Sigmoid colon (tissue), 7 donors: Measurements from ENCODE around the gene LRRC30. TPM values are rescaled to one million over a fixed set of nuclear protein-coding genes. Genes with fewer than 3 reads are reported as not detected.

Experiments
- DNase-seq: peaks from one replicate; pipeline ENCODE4 v3.0.0-alpha.2; 2019
- H3K27ac ChIP-seq, 4 donors: fragments of 200-600 bp; sonication (generic); one replicate each; pipeline ENCODE4 v1.5.1; 2016 to 2019; ENCODE audit warnings: mild to moderate bottlenecking in 1 of 4
- H3K27me3 ChIP-seq, 3 donors: fragments of 200-600 bp; sonication (generic); one replicate each; pipeline ENCODE4 v1.5.1; 2019; ENCODE audit warnings: mild to moderate bottlenecking in 1 of 3
- H3K36me3 ChIP-seq, 4 donors: fragments of 200-600 bp; sonication (generic); one replicate each; pipeline ENCODE4 v1.5.1; 2016 to 2019
- H3K4me1 ChIP-seq, 4 donors: fragments of 200-600 bp; sonication (generic); one replicate each; pipeline ENCODE4 v1.5.1; 2017 to 2019
- H3K4me3 ChIP-seq, 4 donors: fragments of 200-600 bp; sonication (generic); one replicate each; pipeline ENCODE4 v1.5.1; 2017 to 2019; ENCODE audit warnings: mild to moderate bottlenecking in 2 of 4, moderate library complexity in 1 of 4
- H3K9me3 ChIP-seq, 4 donors: fragments of 200-600 bp in 3 of 4; sonication (generic) in 3 of 4; one replicate each; pipeline versions ENCODE4 v1.5.1 to v1.6.1; 2013 to 2019
- EP300 ChIP-seq, 4 donors: sonication (generic); formaldehyde crosslinking; IDR thresholded peaks; one replicate each; pipeline ENCODE4 v1.6.1; 2017; ENCODE audit warnings: antibody characterized with exemption in 4 of 4
- POLR2A ChIP-seq, 2 donors: fragments of 450-650 bp; IDR thresholded peaks; one replicate each; pipeline ENCODE4 v1.6.1; 2016; ENCODE audit warnings: antibody characterized with exemption in 2 of 2, mild to moderate bottlenecking in 2 of 2, moderate library complexity in 2 of 2
- POLR2AphosphoS5 ChIP-seq, 4 donors: sonication (generic); formaldehyde crosslinking; IDR thresholded peaks; one replicate each; pipeline ENCODE4 v1.6.1; 2017; ENCODE audit warnings: antibody characterized with exemption in 4 of 4
- WGBS, 2 donors: extraction: QIAGEN DNeasy Blood & Tissue Kit; methylation state at CpG; one replicate each; pipeline ENCODE4 v1.1.7; 2013; 5-methylcytosine and 5-hydroxymethylcytosine counted together
- intact Hi-C: fragments of 100-400 bp; cut with DNase I; formaldehyde crosslinking; loops from one replicate; pipeline ENCODE4 v1.15.1; 2023
- polyA plus RNA-seq, 3 donors: library from polyadenylated mRNA; stranded (reverse); fragments of 200-250 nt; gene quantifications; one replicate each; pipeline ENCODE4 v1.2.3, GENCODE V29; 2013
- total RNA-seq, 4 donors: library from RNA; depleted of rRNA; stranded (reverse); fragments of >200 nt; gene quantifications; one replicate each; pipeline ENCODE4 v1.1.0, GENCODE V29; 2016
- TF ChIP-seq, protein P1 (sequence below), 4 experiments: fragments of 450-650 bp in 3 of 4; fragments of 200-600 bp in 1 of 4; IDR thresholded peaks; one replicate each; pipeline ENCODE4 v1.5.1; 2016 to 2019; ENCODE audit warnings: antibody characterized with exemption in 4 of 4, mild to moderate bottlenecking in 3 of 4, moderate library complexity in 2 of 4
- donor health status: healthy with polysubstance abuse.
- donor health status: Bipolar disorder and iron deficiency.
- donor health status: healthy.

LRRC30 gene
- total and polyA plus RNA-seq, 7 donors: not detected

- Histone ChIP-seq H3K36me3 (no peaks in the 10 kb centered on the region), H3K4me1 (no peaks in the 10 kb centered on the region), H3K9me3 (no peaks in the 10 kb centered on the region), H3K27ac (no peak overlapping the region), H3K27me3 (no peaks in the 10 kb centered on the region), H3K4me3 (no peak overlapping the region)
- DNase-seq: no peak
- WGBS, 2 donors: 90 to 93% methylated on average over 4 of the region's 4 CpGs
- TF ChIP-seq, protein P1, sequence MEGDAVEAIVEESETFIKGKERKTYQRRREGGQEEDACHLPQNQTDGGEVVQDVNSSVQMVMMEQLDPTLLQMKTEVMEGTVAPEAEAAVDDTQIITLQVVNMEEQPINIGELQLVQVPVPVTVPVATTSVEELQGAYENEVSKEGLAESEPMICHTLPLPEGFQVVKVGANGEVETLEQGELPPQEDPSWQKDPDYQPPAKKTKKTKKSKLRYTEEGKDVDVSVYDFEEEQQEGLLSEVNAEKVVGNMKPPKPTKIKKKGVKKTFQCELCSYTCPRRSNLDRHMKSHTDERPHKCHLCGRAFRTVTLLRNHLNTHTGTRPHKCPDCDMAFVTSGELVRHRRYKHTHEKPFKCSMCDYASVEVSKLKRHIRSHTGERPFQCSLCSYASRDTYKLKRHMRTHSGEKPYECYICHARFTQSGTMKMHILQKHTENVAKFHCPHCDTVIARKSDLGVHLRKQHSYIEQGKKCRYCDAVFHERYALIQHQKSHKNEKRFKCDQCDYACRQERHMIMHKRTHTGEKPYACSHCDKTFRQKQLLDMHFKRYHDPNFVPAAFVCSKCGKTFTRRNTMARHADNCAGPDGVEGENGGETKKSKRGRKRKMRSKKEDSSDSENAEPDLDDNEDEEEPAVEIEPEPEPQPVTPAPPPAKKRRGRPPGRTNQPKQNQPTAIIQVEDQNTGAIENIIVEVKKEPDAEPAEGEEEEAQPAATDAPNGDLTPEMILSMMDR (IDR thresholded peaks at IDR 0.05): no peak
- TF ChIP-seq POLR2AphosphoS5 (IDR thresholded peaks at IDR 0.05) (no peak), POLR2A (IDR thresholded peaks at IDR 0.05) (no peak), EP300 (IDR thresholded peaks at IDR 0.05) (no peak)
- intact Hi-C loops: no loop called here
These were observed 12.0 kb downstream of the LRRC30 start for GRCh38 chr18:7242926-7243325.

DNA sequence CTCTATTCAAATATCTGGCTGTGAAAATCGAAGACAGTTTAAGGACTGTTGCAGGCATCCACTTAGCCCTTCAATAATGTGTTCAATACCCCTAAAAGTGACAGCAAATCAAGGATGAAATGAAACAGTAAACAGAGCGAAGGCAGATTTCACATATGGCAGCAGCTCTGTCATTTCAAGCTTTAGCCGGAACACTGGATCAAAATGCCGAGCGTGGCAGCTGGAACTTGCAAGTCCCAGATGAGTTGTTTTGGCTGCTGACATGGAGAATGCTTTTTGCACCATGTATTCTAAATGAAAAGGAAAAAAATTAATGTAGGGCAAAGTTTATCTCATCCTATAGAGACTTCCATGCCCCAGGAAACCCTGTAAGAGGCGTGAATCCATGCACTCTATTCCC is 18.0 kb downstream of the LRRC30 start:
- Histone ChIP-seq H3K36me3 (no peaks in the 10 kb centered on the region), H3K27me3 (no peaks in the 10 kb centered on the region), H3K4me1 (no peaks in the 10 kb centered on the region), H3K9me3 (no peaks in the 10 kb centered on the region), H3K27ac (no peak overlapping the region), H3K4me3 (no peak overlapping the region)
- intact Hi-C loops: no loop called here
- TF ChIP-seq, protein P1 (IDR thresholded peaks at IDR 0.05): no peak
- no peak for TF ChIP-seq POLR2A (IDR thresholded peaks at IDR 0.05)
- TF ChIP-seq EP300 (IDR thresholded peaks at IDR 0.05): no peak
- TF ChIP-seq POLR2AphosphoS5 (IDR thresholded peaks at IDR 0.05): no peak
- WGBS, 2 donors: 79 to 80% methylated on average over 6 of the region's 6 CpGs
- no peak for DNase-seq

DNA sequence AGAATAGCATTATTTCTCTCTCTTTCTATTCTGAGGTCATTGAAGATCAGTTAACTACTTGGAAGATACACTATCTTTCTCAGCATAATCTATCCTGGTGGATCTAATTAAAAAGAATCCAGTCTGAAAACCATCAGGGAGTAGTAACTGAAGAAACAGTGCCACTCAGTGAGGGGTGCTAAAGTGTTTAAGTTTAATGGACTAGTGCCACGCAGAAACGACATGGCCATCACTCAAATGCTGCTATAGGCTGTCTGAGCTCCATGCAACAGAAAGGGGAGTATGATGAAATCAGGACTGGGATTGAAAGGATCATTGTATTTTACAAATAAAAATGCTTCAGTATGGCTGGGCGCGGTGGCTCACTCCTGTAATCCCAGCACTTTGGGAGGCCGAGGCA is 23.3 kb downstream of the LRRC30 start:
- Histone ChIP-seq H3K9me3 (no peaks in the 10 kb centered on the region), H3K36me3 (no peaks in the 10 kb centered on the region), H3K4me3 (no peak overlapping the region), H3K4me1 (no peaks in the 10 kb centered on the region), H3K27me3 (no peaks in the 10 kb centered on the region), H3K27ac (no peak overlapping the region)
- intact Hi-C loops: no loop called here
- TF ChIP-seq, protein P1 (IDR thresholded peaks at IDR 0.05): no peak
- no peak for TF ChIP-seq EP300 (IDR thresholded peaks at IDR 0.05)
- TF ChIP-seq POLR2A (IDR thresholded peaks at IDR 0.05): no peak
- no peak for TF ChIP-seq POLR2AphosphoS5 (IDR thresholded peaks at IDR 0.05)
- no peak for DNase-seq
- 84 to 92% methylated on average over 5 of the region's 5 CpGs for WGBS, 2 donors

GRCh38 chr18:7255054-7255453 is 24.2 kb downstream of the LRRC30 start:
- no peak overlapping the region for H3K27ac ChIP-seq
- no peaks in the 10 kb centered on the region for H3K36me3 ChIP-seq
- DNase-seq: no peak
- no peaks in the 10 kb centered on the region for H3K9me3 ChIP-seq
- H3K4me1 ChIP-seq: peaks cover 0 to 7% (median 1%) of the 10 kb centered on the region in 4 donors
- TF ChIP-seq EP300 (IDR thresholded peaks at IDR 0.05) (no peak), POLR2A (IDR thresholded peaks at IDR 0.05) (no peak), POLR2AphosphoS5 (IDR thresholded peaks at IDR 0.05) (no peak)
- TF ChIP-seq, protein P1 (IDR thresholded peaks at IDR 0.05): no peak
- WGBS, 2 donors: 90 to 93% methylated on average over 8 of the region's 8 CpGs
- no peaks in the 10 kb centered on the region for H3K27me3 ChIP-seq
- H3K4me3 ChIP-seq: no peak overlapping the region
- intact Hi-C loops: no loop called here

- DNase-seq: no peak
These were observed 24.8 kb downstream of the LRRC30 start for GRCh38 chr18:7255643-7256042.

More at GRCh38 chr18:7255643-7256042, 24.8 kb downstream of the LRRC30 start:
- intact Hi-C loops: no loop called here
- no peaks in the 10 kb centered on the region for H3K36me3 ChIP-seq
- TF ChIP-seq EP300 (IDR thresholded peaks at IDR 0.05) (no peak), POLR2AphosphoS5 (IDR thresholded peaks at IDR 0.05) (no peak), POLR2A (IDR thresholded peaks at IDR 0.05) (no peak)
- TF ChIP-seq, protein P1 (IDR thresholded peaks at IDR 0.05): no peak
- no peaks in the 10 kb centered on the region for H3K9me3 ChIP-seq
- WGBS, 2 donors: 95 to 97% methylated on average over 5 of the region's 5 CpGs
- no peaks in the 10 kb centered on the region for H3K27me3 ChIP-seq
- H3K4me3 ChIP-seq: no peak overlapping the region
- no peak overlapping the region for H3K27ac ChIP-seq
- peaks cover 0 to 10% (median 2%) of the 10 kb centered on the region in 4 donors for H3K4me1 ChIP-seq
